ENCODE measurements around the gene GRB10.

The GRB10 gene

DNA sequence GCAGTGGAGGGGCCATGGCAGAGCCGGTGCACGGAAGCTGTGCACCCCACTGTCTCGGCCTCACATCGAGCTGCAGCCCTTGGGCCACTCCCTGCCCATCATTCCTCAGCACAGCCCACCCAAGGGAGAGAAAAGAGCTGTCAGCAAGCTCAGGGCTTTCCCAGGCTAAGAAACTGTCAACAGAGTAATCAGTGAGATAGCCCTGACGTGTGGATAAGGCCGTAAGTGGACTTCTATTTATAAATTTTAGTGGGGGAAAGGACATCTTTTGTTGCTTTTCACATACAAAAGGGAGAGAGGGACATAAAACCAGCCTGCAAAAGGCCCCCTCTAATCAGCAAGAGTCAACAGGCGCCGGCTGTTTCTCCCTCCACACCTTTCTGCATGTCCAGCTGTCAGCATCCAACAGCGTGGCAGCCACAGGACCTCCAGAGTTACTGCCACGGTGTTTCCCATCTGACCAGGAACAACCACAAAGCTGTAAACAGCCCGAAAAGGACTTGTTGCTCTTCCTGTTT lies 160.7 kb downstream of the GRB10 start:
- TF ChIP-seq, protein P1, sequence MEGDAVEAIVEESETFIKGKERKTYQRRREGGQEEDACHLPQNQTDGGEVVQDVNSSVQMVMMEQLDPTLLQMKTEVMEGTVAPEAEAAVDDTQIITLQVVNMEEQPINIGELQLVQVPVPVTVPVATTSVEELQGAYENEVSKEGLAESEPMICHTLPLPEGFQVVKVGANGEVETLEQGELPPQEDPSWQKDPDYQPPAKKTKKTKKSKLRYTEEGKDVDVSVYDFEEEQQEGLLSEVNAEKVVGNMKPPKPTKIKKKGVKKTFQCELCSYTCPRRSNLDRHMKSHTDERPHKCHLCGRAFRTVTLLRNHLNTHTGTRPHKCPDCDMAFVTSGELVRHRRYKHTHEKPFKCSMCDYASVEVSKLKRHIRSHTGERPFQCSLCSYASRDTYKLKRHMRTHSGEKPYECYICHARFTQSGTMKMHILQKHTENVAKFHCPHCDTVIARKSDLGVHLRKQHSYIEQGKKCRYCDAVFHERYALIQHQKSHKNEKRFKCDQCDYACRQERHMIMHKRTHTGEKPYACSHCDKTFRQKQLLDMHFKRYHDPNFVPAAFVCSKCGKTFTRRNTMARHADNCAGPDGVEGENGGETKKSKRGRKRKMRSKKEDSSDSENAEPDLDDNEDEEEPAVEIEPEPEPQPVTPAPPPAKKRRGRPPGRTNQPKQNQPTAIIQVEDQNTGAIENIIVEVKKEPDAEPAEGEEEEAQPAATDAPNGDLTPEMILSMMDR (IDR thresholded peaks at IDR 0.05; ENCODE audit: borderline replicate concordance, control extremely low read depth, extremely low read depth, insufficient read depth, missing control alignments): no peak
- in situ Hi-C loops (cut with MboI; ENCODE audit: low sequenced_read_pairs, unreplicated experiment): no loop called here

DNA sequence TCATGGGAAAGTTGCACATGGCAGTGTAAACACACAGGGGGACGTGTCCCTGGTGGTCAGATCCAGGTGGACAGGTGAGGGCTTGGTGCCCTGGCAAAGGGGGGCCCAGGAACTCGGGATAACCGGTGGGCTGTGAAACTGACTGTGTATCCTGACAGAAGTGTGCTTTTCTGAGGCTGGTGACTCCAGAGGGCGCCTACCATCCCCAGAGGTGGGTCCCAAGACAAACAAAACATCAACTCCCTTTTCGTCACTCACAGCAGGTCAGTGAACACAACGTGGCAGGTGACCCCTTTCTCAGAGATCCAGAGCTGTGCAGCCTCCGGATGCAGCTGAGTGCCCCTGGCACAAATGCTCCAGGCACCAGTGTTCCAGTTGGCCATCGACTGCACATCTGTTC lies 161.5 kb downstream of the GRB10 start:
- in situ Hi-C loops (cut with MboI; ENCODE audit: low sequenced_read_pairs, unreplicated experiment): no loop called here
- TF ChIP-seq, protein P1 (IDR thresholded peaks at IDR 0.05; ENCODE audit: borderline replicate concordance, control extremely low read depth, extremely low read depth, insufficient read depth, missing control alignments): no peak

More for the DNA sequence above, 160.7 kb downstream of the GRB10 start:
- no peak for DNase-seq (ENCODE audit: low spot score)

DNA sequence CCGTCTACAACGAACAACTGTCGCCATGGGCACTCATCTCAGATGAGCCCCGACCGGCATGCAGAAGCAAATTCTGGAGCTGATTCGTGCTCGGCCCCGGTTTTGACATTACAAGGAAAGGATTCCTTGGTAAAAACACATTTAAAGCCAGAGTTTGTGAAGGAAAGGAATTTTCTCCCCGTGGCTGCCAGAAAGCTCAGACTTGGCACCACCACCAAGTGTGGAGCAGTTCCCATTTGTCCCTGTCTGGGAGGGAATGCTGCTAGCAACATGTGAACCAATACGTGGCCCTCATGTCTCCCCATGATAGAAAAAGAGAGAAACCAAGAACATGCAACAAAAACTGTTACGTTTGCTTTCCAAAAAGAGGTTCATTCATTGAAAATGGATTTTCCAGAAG lies 162.3 kb downstream of the GRB10 start:
- DNase-seq (ENCODE audit: low spot score): no peak
- in situ Hi-C loops (cut with MboI; ENCODE audit: low sequenced_read_pairs, unreplicated experiment): no loop called here
- TF ChIP-seq, protein P1 (IDR thresholded peaks at IDR 0.05; ENCODE audit: borderline replicate concordance, control extremely low read depth, extremely low read depth, insufficient read depth, missing control alignments): no peak

More for the DNA sequence above, 161.5 kb downstream of the GRB10 start:
- no peak for DNase-seq (ENCODE audit: low spot score)

DNA sequence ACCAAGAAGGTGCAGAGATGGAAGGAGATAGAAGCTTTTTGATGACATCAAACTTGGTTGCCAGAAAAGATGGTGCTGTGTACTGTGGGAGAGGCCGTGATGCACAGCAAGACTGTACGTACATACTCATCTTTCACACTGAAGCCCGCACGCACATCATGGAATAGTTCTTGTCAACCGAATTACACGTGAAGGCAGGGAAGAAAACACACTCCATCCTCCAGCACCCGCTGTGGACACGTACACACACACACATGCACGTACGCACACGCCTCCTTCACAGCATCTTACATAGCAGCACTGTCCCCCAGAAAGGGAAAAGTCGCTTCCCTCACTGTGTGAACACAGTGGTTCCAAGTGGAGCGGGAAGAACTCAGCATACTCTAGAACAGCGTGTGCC lies 163.0 kb downstream of the GRB10 start:
- in situ Hi-C loops (cut with MboI; ENCODE audit: low sequenced_read_pairs, unreplicated experiment): no loop called here
- TF ChIP-seq, protein P1 (IDR thresholded peaks at IDR 0.05; ENCODE audit: borderline replicate concordance, control extremely low read depth, extremely low read depth, insufficient read depth, missing control alignments): no peak
- no peak for DNase-seq (ENCODE audit: low spot score)

DNA sequence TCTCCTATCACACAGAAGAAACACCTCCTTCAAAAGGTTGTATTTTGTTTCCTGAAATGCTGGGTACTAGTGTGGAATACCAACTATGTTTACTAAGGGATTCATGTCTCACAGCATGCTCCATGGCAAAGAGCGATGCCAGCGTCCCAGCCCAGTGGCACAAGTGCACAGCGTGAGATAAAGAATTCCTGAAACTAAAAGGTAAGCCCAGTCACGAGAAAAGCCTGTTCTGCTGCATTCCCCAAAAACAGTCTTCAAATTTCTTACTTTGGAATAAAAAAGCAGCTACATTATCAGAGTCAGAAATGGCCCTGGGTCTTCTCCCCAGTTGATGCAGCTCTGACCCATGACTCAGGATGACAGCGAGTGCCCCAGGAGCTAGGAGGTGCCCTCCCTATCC lies 164.4 kb downstream of the GRB10 start:
- TF ChIP-seq, protein P1 (IDR thresholded peaks at IDR 0.05; ENCODE audit: borderline replicate concordance, control extremely low read depth, extremely low read depth, insufficient read depth, missing control alignments): no peak
- no peak for DNase-seq (ENCODE audit: low spot score)
- in situ Hi-C loops (cut with MboI; ENCODE audit: low sequenced_read_pairs, unreplicated experiment): no loop called here

DNA sequence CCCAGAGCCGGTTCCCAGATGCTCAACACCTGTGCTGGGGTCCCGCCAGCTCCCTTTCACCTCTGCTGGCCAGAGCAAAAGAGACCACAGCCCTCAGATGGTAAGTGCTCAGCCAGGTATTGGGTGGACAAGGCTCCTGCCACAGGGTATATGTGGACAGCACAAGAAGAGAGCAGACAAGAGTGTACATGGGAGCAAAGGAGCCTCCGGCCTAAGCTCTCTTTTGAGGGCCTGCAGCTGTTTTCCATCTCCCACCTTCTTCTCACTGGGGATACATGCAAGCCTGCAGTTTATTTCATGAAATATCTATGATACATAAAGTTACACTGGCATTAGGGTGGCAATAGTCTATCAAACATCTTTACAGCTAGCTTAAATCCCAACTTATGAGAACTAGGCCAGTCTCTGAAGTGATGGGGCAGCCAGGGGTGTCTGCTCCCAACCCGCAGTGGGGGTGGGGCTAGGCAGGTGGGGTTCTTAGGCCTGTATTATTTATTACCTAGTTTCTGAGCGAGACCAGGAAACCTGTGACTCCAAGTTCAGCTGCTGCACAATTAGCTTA lies 167.1 kb downstream of the GRB10 start:
- no peak for DNase-seq (ENCODE audit: low spot score)

More for the DNA sequence above, 167.1 kb downstream of the GRB10 start:
- TF ChIP-seq, protein P1 (IDR thresholded peaks at IDR 0.05; ENCODE audit: borderline replicate concordance, control extremely low read depth, extremely low read depth, insufficient read depth, missing control alignments): no peak
- in situ Hi-C loops (cut with MboI; ENCODE audit: low sequenced_read_pairs, unreplicated experiment): no loop called here
